Heart left ventricle (tissue), 13 donors: Measurements from ENCODE around the gene ABL1.

Source experiments
- POLR2A ChIP-seq, 2 donors: fragments of 450-650 bp; IDR thresholded peaks; one replicate each; pipeline ENCODE4 v1.6.1; 2017; ENCODE audit warnings: antibody characterized with exemption in 2 of 2, mild to moderate bottlenecking in 2 of 2, moderate library complexity in 2 of 2
- TF ChIP-seq, protein P1 (sequence below), 12 donors: fragments of 200-600 bp; sonication (generic) in 4 of 12; IDR thresholded peaks; one replicate each; pipeline versions ENCODE4 v1.5.0 to v1.8.0; 2018 to 2022; ENCODE audit warnings: antibody characterized with exemption in 12 of 12, mild to moderate bottlenecking in 5 of 12
- donor health status: ischemic (EF 13 %, LVEDD 7.1; RV severe dilation, severe dysfunction).
- donor health status: DM: no; HTN: yes; CAD: no.
- donor health status: DM: no; HTN: no; CAD: no.
- donor health status: ischemic (EF 25% LVEDD 6.9; RV normal size, moderate dysfunction).
- donor health status: ischemic (EF 25% LVEDD 5.7; RV mildly dilated, moderate dysfunction).
- donor health status: ischemic (EF 35%, LVEDD 5.7; RV mildly dilated, moderate dysfunction).
- donor health status: nonischemic (EF 11% LVEDD 7.7; RV severe dilation, severe dysfunction).
- donor health status: DM: yes; HTN: yes; CAD: no.
- donor health status: PGD.
- donor health status: ischemic (EF 29% LVEDD 5.4; RV normal size, mild dysfunction).
- donor health status: nonischemic (EF 23%, LVEDD 6.1; RV moderate dilation, normal function).

DNA sequence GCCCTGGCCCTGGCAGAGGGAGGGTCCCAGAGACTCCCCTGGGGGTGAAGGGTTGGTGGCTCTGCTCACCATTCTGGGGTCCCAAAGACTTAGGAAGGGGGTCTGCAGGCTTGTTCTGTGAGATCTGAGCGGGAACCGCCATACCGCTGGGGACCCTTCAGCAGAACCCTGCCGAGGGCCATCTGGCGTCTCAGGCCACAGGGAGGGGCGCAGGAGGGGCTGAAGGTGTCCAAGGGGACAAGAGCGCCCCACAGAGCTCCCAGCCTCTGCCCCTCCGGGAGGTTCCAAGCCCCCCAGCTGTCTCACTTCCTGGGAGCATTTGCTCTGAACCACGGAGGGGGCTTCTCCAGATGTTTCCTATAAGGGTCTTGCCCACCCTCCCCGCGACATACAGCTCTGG is 99.2 kb downstream of the ABL1 start:
- TF ChIP-seq, protein P1, sequence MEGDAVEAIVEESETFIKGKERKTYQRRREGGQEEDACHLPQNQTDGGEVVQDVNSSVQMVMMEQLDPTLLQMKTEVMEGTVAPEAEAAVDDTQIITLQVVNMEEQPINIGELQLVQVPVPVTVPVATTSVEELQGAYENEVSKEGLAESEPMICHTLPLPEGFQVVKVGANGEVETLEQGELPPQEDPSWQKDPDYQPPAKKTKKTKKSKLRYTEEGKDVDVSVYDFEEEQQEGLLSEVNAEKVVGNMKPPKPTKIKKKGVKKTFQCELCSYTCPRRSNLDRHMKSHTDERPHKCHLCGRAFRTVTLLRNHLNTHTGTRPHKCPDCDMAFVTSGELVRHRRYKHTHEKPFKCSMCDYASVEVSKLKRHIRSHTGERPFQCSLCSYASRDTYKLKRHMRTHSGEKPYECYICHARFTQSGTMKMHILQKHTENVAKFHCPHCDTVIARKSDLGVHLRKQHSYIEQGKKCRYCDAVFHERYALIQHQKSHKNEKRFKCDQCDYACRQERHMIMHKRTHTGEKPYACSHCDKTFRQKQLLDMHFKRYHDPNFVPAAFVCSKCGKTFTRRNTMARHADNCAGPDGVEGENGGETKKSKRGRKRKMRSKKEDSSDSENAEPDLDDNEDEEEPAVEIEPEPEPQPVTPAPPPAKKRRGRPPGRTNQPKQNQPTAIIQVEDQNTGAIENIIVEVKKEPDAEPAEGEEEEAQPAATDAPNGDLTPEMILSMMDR (IDR thresholded peaks at IDR 0.05), result no peak
- TF ChIP-seq POLR2A (IDR thresholded peaks at IDR 0.05), result no peak
